WTC11 (cell line): Measurements from ENCODE around the gene GAREM2. TPM values are rescaled to one million over a fixed set of nuclear protein-coding genes. Genes with fewer than 3 reads are reported as not detected.

Experiments used
- ATAC-seq: fragments of 200-7000 bp; cut with Tn5 transposase; 2 replicates; pipeline ENCODE4 v1.10.0; 2021; ENCODE audit warnings: mild to moderate bottlenecking, moderate library complexity
- CTCF ChIA-PET: fragments of 300-600 bp; sonication (Branson Sonifier 250); formaldehyde crosslinking; loops from one replicate; lab custom pipeline; 2021; ENCODE audit warnings: antibody characterized with exemption; lab: Charles Lee
- POLR2A ChIA-PET: fragments of 350-600 bp; sonication (Branson Sonifier 250); formaldehyde crosslinking; loops from one replicate; lab custom pipeline; 2021; ENCODE audit warnings: antibody characterized with exemption; lab: Charles Lee
- DNase-seq: peaks from one replicate; pipeline ENCODE4 v3.0.0; 2021; ENCODE audit warnings: low spot score
- H3K27ac Mint-ChIP-seq: 2 replicates; pipeline ENCODE4 v1.8.0; 2021; ENCODE audit warnings: mixed read lengths
- H3K27me3 Mint-ChIP-seq: 2 replicates; pipeline ENCODE4 v1.8.0; 2021; ENCODE audit warnings: low read depth, mild to moderate bottlenecking, moderate library complexity, mixed read lengths
- H3K36me3 Mint-ChIP-seq: 2 replicates; pipeline ENCODE4 v1.8.0; 2021; ENCODE audit warnings: mixed read lengths
- H3K4me1 Mint-ChIP-seq: 2 replicates; pipeline ENCODE4 v1.8.0; 2022; ENCODE audit warnings: mixed read lengths
- H3K4me3 Mint-ChIP-seq: 2 replicates; pipeline ENCODE4 v1.8.0; 2021; ENCODE audit warnings: mild to moderate bottlenecking, moderate library complexity, mixed read lengths
- H3K9me3 Mint-ChIP-seq: 2 replicates; pipeline ENCODE4 v1.8.0; 2021; ENCODE audit warnings: mixed read lengths
- AFF4 ChIP-seq: sonication (generic); formaldehyde crosslinking; IDR thresholded peaks from 2 replicates; pipeline ENCODE4 v1.8.1; 2023; ENCODE audit warnings: mild to moderate bottlenecking, missing genetic modification reagents, borderline replicate concordance
- ATF1 ChIP-seq: sonication (generic); formaldehyde crosslinking; IDR thresholded peaks from 2 replicates; pipeline ENCODE4 v1.8.1; 2023; ENCODE audit warnings: mild to moderate bottlenecking, moderate library complexity, missing genetic modification reagents
- CBFB ChIP-seq: sonication (generic); formaldehyde crosslinking; IDR thresholded peaks from 2 replicates; pipeline ENCODE4 v1.8.1; 2022; ENCODE audit warnings: mild to moderate bottlenecking, low read depth, missing genetic modification reagents
- E2F4 ChIP-seq: sonication (generic); formaldehyde crosslinking; IDR thresholded peaks from 2 replicates; pipeline ENCODE4 v1.8.1; 2022; ENCODE audit warnings: low read depth, mild to moderate bottlenecking, moderate library complexity, missing genetic modification reagents, borderline replicate concordance
- FOXK1 ChIP-seq: sonication (generic); formaldehyde crosslinking; IDR thresholded peaks from 2 replicates; pipeline ENCODE4 v1.8.0; 2022; ENCODE audit warnings: mild to moderate bottlenecking, moderate library complexity, missing genetic modification reagents
- GABPB1 ChIP-seq: sonication (generic); formaldehyde crosslinking; IDR thresholded peaks from 2 replicates; pipeline ENCODE4 v1.8.1; 2023; ENCODE audit warnings: mild to moderate bottlenecking, missing genetic modification reagents
- IRF2 ChIP-seq: sonication (generic); formaldehyde crosslinking; IDR thresholded peaks from 2 replicates; pipeline ENCODE4 v1.8.0; 2022; ENCODE audit warnings: low read depth, missing genetic modification reagents, borderline replicate concordance
- MYBL2 ChIP-seq: sonication (generic); formaldehyde crosslinking; IDR thresholded peaks from 2 replicates; pipeline ENCODE4 v1.8.1; 2023; ENCODE audit warnings: mild to moderate bottlenecking, moderate library complexity, missing genetic modification reagents
- PRDM15 ChIP-seq: sonication (generic); formaldehyde crosslinking; IDR thresholded peaks from 2 replicates; pipeline ENCODE4 v1.8.0; 2022; ENCODE audit warnings: missing genetic modification reagents
- RELA ChIP-seq: sonication (generic); formaldehyde crosslinking; IDR thresholded peaks from 2 replicates; pipeline ENCODE4 v1.8.1; 2022; ENCODE audit warnings: missing genetic modification reagents, mild to moderate bottlenecking, borderline replicate concordance
- SMAD3 ChIP-seq: sonication (generic); formaldehyde crosslinking; IDR thresholded peaks from 2 replicates; pipeline ENCODE4 v1.8.0; 2022; ENCODE audit warnings: missing genetic modification reagents, mild to moderate bottlenecking, borderline replicate concordance
- SOX15 ChIP-seq: fragments of 250-450 bp; sonication (Bioruptor Pico); IDR thresholded peaks from 2 replicates; pipeline ENCODE4 v1.9.0; 2021; ENCODE audit warnings: mild to moderate bottlenecking
- TEAD4 ChIP-seq: sonication (generic); formaldehyde crosslinking; IDR thresholded peaks from 2 replicates; pipeline ENCODE4 v1.8.0; 2022; ENCODE audit warnings: mild to moderate bottlenecking, missing genetic modification reagents
- TP53 ChIP-seq: sonication (generic); formaldehyde crosslinking; IDR thresholded peaks from 2 replicates; pipeline ENCODE4 v1.8.1; 2023; ENCODE audit warnings: mild to moderate bottlenecking, missing genetic modification reagents
- ZNF138 ChIP-seq: sonication (generic); formaldehyde crosslinking; conservative IDR thresholded peaks from 2 replicates; pipeline ENCODE4 v1.8.1; 2022; ENCODE audit warnings: mild to moderate bottlenecking, moderate library complexity, missing genetic modification reagents
- ZNF219 ChIP-seq: sonication (generic); formaldehyde crosslinking; IDR thresholded peaks from 2 replicates; pipeline ENCODE4 v1.8.0; 2023; ENCODE audit warnings: missing genetic modification reagents, mild to moderate bottlenecking, borderline replicate concordance
- ZNF263 ChIP-seq: sonication (generic); formaldehyde crosslinking; IDR thresholded peaks from 2 replicates; pipeline ENCODE4 v1.8.1; 2022; ENCODE audit warnings: low read depth, mild to moderate bottlenecking, moderate library complexity, missing genetic modification reagents
- ZNF416 ChIP-seq: fragments of 250-450 bp; sonication (Bioruptor Pico); IDR thresholded peaks from 2 replicates; pipeline ENCODE4 v1.9.0; 2021; ENCODE audit warnings: mild to moderate bottlenecking, inconsistent platforms
- ZNF423 ChIP-seq: fragments of 250-450 bp; sonication (Bioruptor Pico); IDR thresholded peaks from 2 replicates; pipeline ENCODE4 v2.1.2; 2022; ENCODE audit warnings: mild to moderate bottlenecking, moderate library complexity
- total RNA-seq: library from RNA; stranded (reverse); gene quantifications from 3 replicates; pipeline ENCODE4 v1.2.3, GENCODE V29; 2021
- TF ChIP-seq, protein P1 (sequence below): sonication (generic); formaldehyde crosslinking; IDR thresholded peaks from 2 replicates; pipeline ENCODE4 v1.8.0; 2022; ENCODE audit warnings: mild to moderate bottlenecking, missing genetic modification reagents
- TF ChIP-seq, protein P2 (sequence below): sonication (generic); formaldehyde crosslinking; IDR thresholded peaks from 2 replicates; pipeline ENCODE4 v1.8.1; 2023; ENCODE audit warnings: mild to moderate bottlenecking, missing genetic modification reagents, moderate library complexity

The GAREM2 gene
- total RNA-seq, 1 experiment from 2014 or later, result 17.4 TPM

DNA sequence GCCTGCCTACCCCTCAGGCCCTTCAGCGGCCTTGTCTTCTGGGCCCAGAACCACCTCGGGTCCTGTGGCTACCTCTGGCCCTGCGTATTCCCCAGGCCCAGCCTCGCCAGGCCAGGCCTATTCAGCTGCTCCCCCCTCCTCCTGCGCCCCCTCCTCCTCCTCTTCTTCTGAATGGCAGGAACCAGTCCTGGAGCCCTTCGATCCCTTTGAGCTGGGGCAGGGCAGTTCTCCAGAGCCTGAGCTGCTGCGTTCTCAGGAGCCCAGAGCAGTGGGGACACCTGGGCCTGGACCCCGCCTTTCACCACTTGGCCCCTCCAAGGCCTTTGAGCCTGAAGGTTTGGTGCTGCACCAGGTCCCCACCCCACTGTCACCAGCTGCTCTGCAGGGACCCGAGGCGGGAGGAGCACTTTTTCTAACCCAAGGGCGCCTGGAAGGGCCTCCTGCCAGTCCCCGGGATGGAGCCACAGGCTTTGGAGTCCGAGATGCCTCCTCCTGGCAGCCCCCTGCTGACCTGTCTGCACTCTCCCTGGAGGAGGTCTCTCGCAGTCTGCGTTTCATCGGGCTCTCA lies 14.7 kb downstream of the GAREM2 start:
- DNase-seq (no peak), ATAC-seq (no peak)
- CTCF ChIA-PET, result interaction anchor here (1.0 to 1.2 kb wide), 3 partner anchors 14 to 282 kb away, joined by 3 to 4 read pairs (median 3); partner anchors contain the start of gene GAREM2
- peaks cover 12% of the 10 kb centered on the region for H3K4me1 Mint-ChIP-seq
- peaks cover 25% of the 10 kb centered on the region for H3K36me3 Mint-ChIP-seq
- peaks cover 19% of the 10 kb centered on the region for H3K27me3 Mint-ChIP-seq
- no peak overlapping the region for H3K4me3 Mint-ChIP-seq
- H3K27ac Mint-ChIP-seq, result no peak overlapping the region
- H3K9me3 Mint-ChIP-seq, result no peaks in the 10 kb centered on the region
- TF ChIP-seq ZNF219 (no peak), IRF2 (CRISPR knock-in tag) (no peak)
- TF ChIP-seq, all 79 proteins: peak for 0
- POLR2A ChIA-PET, result no interaction called here

- no peak for DNase-seq
- Mint-ChIP-seq H3K4me3 (no peak overlapping the region), H3K36me3 (peaks cover 33% of the 10 kb centered on the region), H3K27me3 (peaks cover 5% of the 10 kb centered on the region), H3K4me1 (peaks cover 6% of the 10 kb centered on the region), H3K9me3 (no peaks in the 10 kb centered on the region), H3K27ac (peak overlapping the region; percentile 66; the same call in 1 of the 2 replicates)
- CTCF ChIA-PET, result interaction anchor here (0.9 to 1.2 kb wide), 2 partner anchors 11 to 15 kb away, joined by 3 read pairs; no protein-coding TSS in a partner anchor
- ATAC-seq, result no peak
- POLR2A ChIA-PET, result no interaction called here
- TF ChIP-seq SOX15 (CRISPR knock-in tag), result no peak
- TF ChIP-seq FOXK1 (CRISPR knock-in tag), result no peak
- TF ChIP-seq AFF4 (CRISPR knock-in tag), result no peak
- TF ChIP-seq TP53, result no peak
- no peak for TF ChIP-seq SMAD3 (CRISPR knock-in tag)
- peak; percentile 61; the same call in 1 of the 2 replicates for TF ChIP-seq ZNF416 (CRISPR knock-in tag)
- no peak for TF ChIP-seq CBFB (CRISPR knock-in tag)
- TF ChIP-seq ZNF138 (CRISPR knock-in tag), result no peak
Observed at GRCh38 chr2:26189123-26189522, 16.2 kb downstream of the GAREM2 start.

DNA sequence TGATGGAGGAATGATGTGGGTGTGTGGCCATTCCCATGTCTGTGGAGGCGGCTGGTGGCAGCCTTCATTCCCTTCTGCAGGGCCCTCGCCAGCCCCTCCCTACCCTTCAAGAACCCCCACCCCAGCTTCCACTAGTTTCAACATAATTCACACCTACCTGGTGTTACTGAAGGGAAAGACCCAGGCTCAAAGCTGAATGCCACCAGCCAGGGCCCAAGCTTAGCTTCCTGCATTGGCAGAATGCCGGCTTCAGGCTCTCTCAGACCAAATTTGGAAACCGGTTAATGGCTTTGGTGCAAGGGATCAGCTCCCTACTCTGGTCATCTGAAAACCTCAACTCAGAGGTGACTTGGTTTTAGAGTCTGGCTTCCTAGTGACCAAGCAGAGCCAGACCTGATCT lies 16.9 kb downstream of the GAREM2 start:
- H3K9me3 Mint-ChIP-seq, result no peaks in the 10 kb centered on the region
- DNase-seq (no peak), ATAC-seq (no peak)
- H3K36me3 Mint-ChIP-seq, result peaks cover 39% of the 10 kb centered on the region
- peaks cover 5% of the 10 kb centered on the region; the same call in 1 of the 2 replicates for H3K27me3 Mint-ChIP-seq
- POLR2A ChIA-PET, result no interaction called here
- peaks cover 6% of the 10 kb centered on the region for H3K4me1 Mint-ChIP-seq
- CTCF ChIA-PET, result no interaction called here
- no peak overlapping the region for H3K27ac Mint-ChIP-seq
- H3K4me3 Mint-ChIP-seq, result no peak overlapping the region
- TF ChIP-seq, protein P1, sequence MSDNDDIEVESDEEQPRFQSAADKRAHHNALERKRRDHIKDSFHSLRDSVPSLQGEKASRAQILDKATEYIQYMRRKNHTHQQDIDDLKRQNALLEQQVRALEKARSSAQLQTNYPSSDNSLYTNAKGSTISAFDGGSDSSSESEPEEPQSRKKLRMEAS (CRISPR knock-in tag), result no peak
- TF ChIP-seq PRDM15 (CRISPR knock-in tag), result no peak
- TF ChIP-seq TEAD4 (CRISPR knock-in tag), result no peak
- TF ChIP-seq ZNF263 (CRISPR knock-in tag), result no peak
- TF ChIP-seq MYBL2 (CRISPR knock-in tag), result no peak
- TF ChIP-seq ATF1 (CRISPR knock-in tag), result no peak
- TF ChIP-seq ZNF423 (CRISPR knock-in tag), result no peak
- TF ChIP-seq RELA (CRISPR knock-in tag), result no peak
- TF ChIP-seq, protein P2, sequence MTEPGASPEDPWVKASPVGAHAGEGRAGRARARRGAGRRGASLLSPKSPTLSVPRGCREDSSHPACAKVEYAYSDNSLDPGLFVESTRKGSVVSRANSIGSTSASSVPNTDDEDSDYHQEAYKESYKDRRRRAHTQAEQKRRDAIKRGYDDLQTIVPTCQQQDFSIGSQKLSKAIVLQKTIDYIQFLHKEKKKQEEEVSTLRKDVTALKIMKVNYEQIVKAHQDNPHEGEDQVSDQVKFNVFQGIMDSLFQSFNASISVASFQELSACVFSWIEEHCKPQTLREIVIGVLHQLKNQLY (CRISPR knock-in tag), result no peak
- TF ChIP-seq E2F4 (CRISPR knock-in tag), result no peak
- TF ChIP-seq GABPB1, result no peak
